HG03060 (cell line): ENCODE data around the gene IQUB.
"Not testable (repeated sequence)": the region's sequence is repeated elsewhere in the genome, so short reads cannot be mapped to it uniquely, and the experiment has no call there.

Source experiments
- ATAC-seq: cut with Tn5 transposase; IDR thresholded peaks from one replicate; pipeline ENCODE4 v1.9.1; 2021; ENCODE audit warnings: low read depth, moderate number of reproducible peaks; ENCODE audit not compliant: unreplicated experiment

Gene IQUB

DNA sequence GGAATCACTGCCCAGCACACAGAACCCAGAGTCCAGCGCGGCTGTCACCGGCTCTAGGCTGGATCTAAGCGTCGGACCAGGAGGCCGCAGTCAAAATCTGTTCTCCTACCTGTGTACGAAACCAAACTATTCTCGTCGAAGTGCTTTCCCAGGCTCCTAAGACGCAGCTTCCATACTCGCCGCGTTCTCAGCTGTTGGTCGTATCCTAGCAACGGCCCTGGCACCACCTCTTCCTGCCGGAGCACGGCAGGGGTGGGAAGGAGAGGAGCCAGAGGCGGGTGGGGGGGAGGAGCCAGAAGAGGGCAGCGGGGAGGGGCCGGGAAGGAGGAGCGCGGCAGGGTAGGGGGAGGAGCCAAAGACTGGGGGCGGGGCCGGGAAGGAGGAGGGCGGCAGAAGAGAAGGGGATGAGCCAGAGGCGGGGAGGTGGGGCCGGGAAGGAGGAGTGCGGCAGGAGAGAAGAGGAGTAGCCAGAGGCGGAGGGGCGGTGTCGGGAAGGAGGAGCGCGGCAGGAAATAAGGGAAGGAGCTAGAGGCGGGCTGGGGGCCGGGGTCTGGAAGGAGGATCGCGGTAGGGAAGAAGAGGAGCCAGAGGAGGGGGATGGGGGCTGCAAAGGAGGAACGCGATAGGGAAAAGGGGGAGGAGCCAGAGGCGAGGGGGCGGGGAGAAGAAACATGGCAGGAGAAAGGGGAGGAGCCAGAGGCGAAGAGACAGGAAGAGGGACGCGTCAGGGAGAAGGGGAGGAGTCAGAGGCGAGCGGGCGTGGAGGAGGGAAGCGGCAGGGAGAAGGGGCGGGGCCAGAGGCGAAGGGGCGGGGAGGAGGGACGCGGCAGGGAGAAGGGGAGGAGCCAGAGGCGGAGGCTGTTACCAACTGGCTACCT, at the start of gene IQUB:
TSS of gene IQUB (minus strand) at position 213 of the 878 bp plus-strand sequence. CDS start 22,255 bp downstream, outside the sequence.
- peak; percentile 47 for ATAC-seq

DNA sequence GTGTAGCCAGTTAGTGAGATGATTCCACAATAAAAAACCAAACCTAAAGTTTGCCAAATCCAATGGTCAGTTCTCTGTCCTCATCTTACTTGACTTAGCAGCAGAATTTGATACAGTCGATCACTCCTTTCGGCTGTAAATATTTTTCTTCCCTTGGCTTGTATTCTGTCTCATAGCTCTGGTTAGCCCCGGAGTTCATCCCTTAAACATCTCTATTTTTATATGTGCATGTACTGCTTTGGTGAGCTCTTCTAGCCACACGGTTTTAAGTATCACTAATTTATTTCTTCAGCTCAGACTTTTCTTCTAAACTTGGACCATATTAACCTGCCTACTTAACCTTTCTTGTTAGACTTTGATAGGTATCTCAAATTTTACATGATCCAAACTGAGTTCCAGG, 49.4 kb upstream of the IQUB start:
- ATAC-seq: no peak

DNA sequence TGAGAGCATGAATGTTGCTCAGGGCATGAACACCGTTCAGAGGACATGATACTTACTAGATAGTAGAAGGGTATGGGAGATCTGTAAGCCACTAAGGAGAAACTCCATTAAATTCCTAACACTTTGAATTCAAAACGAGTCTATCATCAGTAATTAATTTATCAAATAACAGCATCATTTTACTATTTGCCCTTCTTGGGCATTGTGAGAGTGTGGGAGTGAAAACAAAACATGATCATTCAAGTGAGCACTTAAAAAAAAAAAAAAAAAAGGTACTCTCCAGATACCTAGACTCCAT, 46.7 kb upstream of the IQUB start:
- no peak for ATAC-seq

DNA sequence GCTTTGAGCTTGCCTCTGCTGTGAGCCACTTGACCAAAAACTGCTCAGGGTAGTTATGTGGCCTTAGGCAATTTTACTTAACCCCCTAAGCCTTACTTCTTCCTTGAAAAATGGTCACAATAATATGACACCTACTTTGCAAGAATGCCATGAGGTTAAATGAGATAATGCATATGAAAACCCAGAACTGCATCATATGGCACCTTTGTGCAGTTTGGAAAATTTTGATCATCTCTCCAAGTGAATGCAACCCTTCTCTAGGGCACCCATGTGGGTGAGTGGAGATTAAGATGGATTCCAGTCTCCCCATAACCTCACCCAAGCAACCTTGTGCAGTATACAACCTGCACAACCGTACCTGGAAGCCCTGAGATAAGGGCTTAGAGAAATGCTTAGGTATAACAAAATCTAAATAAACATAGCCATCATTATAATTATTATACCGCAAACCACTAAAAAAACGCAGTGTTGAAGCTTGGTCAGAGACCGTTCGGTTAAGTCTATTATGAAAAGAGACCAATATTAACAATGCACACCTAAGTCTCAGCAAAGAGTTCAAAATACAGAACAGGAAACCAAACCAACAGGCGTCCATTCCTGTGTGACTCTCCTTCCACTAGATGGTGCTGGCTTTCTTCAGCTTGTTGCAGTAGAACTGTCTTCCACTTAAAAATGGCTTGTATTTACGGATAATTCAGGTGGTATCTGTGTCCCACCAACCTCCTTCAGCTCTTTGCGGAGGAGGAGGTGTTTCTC, 46.2 kb upstream of the IQUB start:
- ATAC-seq: no peak

DNA sequence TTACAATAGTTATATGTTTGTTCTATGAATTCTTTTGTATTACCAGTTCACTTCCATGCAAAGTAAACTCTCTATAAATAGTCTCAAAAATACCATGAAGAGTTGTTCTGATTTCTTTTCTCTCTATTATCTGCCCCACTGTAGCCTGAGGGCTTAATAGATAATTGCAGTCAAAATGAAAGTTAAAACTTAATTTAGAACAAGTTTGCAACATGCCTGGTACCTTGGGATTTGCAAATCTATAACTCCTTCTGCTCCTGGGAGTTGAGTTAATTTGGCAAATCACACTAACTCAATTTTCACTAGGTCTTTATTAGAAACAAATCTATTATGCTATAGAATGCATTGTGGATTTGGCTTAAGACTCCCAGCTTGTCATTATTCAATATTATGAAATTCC, 45.0 kb upstream of the IQUB start:
- ATAC-seq: no peak

DNA sequence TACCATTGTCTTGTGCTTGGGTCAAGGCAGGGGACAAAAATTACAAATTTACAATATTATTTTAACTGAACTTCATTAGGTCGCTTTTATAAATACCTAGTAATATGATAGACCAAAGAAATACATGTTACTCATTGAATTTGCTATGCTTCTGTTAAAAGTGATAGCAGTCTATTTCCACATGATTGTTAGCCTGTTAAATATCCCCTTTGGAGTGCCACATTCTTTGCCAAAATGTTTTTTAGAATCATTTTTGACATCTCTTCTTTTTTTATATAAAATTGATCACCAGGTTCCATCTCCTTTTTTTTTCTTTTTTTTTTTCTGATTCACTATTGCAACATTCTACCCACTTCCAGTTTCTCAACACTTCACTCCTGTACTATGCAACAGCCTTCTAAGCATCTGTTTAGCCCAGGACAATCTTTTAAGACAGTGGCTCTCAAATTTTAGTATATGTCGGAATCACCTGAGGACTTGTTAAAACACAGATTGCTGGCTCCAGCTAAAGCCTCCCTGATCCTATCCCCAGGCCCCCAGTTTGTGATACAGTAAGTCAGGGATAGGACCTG, 39.6 kb upstream of the IQUB start:
- no peak for ATAC-seq

DNA sequence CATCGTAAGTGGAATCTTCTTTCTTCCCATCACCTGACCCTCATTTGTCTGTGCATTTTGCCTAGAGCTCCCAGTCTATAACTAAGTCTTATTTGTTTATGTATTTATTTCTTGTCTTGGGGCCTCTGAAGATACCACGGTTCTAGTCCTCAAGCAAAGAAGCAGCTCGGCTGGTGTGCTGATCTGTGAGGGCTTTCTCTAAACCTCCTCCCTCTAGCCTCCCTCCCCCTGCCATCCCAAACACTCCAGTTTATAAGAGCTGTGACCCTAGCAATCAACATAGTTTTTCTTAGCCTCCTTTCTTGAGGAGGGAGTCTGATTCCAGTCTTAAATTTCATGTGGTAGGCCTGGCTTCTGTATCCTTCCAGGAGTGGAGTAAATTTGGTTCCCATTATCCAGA, 38.9 kb upstream of the IQUB start:
- no peak for ATAC-seq

DNA sequence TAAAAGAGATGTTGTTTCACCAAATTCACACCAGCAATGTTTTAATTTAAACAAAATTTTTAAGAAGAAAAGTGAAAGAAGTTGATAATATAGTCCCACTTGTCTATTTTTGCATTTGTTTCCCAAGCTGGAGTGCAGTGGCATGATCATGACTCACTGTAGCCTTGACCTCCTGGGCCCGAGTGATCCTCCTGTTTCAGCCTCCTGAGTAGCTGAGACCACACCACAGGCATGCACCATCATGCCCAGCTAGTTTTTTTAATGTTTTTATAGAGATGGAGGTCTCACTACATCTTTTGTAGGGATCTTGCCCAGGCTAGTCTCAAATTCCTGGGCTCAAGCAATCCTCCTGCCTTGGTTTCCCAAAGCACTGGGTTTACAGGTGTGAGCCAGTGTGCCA, 37.3 kb upstream of the IQUB start:
- no peak for ATAC-seq

DNA sequence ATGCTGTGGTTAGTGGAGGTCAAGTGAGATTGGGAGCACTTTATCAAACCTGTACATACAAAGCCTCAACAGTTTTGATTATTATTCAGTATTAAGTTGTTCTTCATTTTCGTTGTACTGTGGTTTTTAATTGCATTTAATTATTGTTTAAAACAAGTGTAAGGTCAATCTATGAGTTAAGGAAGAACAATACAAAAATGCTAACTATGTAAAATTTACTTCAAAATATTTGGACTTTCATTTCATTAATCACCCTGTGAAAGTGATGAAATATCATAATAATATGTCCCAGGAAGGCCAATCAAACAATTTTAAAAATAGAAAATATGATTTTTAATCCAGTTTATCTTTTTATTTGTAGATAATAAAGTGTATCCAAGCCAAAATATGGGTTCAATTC, 36.8 kb upstream of the IQUB start:
- no peak for ATAC-seq

DNA sequence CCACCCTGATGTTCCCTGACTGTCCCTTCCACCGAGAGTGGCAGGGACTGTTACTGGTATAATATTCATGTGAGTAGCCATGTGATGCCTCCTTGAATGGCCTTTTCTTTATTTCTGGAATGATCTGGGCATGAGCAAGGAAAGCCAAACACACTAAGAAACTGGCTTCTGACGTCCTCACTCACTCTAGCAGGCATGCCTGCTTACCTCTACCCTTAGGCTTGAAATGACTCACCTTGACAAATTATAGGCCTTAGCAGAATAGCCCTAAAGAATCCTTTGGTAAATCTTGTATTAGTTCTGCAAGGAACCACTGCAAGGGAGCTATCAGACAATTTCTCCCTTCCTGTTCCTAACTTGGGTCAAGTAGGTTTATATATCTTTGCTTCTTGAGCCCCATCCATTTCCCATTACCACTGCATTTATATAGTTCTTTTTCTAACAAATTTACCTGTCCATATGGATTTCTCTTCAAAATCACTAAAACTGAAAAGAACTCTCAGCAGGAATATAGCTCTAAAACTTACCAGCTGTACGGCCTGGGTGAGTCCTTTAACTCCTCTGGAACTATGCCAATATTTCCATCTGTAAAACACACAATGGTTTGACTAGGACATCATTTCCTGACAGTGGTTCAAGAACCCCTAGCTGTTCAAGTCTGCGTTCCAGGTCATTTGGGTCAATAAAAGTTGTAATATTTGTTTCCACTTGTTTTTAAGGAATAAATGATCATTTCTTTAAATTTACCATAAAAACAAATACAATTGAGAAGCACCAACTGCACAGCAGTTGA, 36.2 kb upstream of the IQUB start:
- no peak for ATAC-seq

DNA sequence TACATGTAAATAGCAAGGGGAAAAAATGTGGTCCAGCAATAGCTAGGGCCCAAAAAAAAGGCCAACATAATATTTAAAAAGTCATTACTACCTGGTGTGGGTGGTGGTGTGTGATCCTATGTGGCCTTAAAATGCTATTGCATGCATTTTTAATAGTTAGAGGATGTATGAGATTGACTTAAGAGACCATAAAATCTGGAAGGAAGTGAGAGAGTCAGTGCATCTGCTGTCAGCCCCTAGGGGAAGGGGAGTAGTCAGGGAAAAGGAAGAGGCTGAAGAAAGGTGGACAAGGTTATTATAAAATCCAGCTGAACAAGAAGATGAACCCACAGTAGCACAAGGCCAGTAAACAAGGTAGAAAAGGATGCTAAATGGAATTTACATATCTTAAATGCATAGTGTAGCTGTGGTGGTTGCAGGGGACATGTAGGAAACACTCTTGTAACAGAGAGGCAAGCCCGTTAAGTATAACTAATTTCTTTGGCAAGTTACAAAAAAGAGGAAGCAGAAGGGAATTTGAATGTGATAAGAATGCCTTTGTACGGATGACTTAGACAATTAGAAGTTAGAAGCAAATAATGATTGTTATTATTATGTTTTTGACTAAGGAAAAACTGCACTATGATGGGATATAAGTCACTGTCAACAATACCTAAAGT, 35.1 kb upstream of the IQUB start:
- ATAC-seq: no peak

DNA sequence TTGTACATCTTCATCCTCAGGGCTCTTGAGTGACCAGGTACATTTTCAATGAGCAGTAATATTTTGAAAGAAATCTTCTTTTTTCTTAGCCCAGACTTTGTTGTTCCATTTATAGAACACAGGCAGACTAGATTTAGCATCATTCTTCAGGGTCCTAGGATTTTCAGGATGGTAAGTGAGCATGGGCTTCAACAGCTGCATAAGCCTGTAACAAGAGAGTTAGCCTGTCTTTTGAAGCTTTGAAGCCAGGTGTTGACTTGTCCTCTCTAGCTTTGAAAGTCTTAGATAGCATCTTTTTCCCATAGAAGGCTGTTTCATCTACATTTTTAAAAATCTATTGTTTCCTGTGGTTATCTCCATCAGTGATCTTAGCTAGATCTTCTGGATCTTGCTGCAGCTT, 27.7 kb upstream of the IQUB start:
- ATAC-seq: no peak

DNA sequence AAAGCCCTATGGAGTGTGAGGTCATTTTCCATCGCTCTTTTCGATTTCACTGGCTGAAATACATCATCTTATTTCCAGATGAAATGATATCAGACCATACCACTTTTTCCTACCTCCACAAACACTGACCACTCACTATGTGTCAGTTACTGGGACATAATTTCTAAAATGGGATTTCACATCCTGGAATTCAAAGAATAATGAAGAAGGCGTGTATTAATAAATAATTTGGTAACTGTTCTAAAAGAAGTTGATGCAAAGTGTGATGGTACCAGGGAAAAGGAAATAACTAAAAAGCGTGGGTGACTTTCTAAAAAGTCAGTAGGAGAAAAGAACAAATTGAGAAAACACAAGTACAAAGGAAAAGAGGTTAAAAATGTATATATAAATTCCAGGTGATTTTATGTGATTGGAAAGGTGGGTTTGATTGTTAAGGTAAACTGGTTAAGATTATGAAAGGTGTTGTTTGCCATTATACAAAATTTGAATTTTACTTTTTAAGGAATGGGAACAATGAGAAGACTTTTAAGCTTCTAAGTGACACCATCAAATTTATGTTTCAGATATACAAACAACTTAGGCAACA, 24.0 kb upstream of the IQUB start:
- no peak for ATAC-seq

DNA sequence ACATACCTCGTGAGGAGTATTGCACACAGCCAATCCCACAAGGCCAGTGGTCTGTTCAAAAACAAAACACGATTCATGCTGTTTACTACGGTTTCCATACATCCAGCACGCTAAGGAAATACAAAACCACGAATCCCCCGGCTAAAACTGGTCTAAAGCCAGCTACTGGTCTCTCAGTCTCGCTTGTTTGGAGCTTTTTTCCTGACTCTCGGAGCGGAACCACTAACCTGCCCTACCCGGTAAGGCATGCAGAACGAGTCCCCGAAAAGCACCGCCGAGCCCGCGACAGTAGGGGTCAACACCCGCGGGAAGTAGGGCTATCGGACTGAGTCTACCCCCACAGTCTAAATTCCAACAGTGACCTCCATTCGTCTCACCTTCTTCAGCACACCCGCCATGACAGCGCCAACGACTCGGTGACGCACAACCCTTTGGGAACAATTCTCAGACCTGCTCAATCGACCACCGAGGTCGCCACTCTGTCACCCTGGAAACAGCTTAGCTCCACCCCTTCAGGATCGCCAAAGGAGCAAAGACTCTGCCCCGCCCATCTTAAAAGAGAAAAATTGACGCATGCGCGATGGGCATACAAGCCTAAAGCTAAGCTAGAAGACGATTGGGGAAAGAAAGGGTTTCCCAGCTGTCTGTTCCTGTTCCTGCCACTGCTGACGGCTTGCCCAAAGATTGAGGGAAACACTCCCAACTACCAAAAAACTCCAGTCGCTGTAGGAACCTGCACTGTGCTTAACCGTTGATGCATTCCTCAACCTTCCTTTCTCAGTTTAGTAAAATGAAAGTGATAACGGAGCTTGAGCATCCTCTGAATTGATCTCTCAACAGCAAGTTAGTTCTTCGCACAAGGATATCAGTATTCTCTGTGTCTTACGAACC, 23.2 kb upstream of the IQUB start, which contains the start of gene NDUFA5:
TSS of gene NDUFA5 (minus strand) at position 421 of the 891 bp plus-strand sequence. CDS start at position 398, 23 bp downstream.
- ATAC-seq: peak; percentile 94

DNA sequence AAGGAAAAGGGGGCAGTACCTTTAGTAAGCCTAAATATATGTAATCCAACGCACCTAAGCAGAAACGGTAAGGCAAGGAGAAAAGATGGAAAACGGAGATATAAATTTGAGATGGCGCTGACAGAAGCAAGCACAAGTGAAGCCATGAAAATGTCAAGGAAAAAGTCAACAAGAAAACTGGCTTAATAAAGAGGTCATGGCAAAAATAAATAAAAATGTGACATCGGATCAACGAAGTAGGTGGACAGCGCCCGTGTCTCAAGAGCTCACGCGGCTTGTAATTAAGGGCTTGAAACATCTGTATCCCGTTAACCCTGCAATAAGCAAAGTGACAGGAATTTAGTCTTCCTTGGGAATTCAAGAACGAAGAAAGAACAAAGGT, 22.6 kb upstream of the IQUB start:
- ATAC-seq: no peak

DNA sequence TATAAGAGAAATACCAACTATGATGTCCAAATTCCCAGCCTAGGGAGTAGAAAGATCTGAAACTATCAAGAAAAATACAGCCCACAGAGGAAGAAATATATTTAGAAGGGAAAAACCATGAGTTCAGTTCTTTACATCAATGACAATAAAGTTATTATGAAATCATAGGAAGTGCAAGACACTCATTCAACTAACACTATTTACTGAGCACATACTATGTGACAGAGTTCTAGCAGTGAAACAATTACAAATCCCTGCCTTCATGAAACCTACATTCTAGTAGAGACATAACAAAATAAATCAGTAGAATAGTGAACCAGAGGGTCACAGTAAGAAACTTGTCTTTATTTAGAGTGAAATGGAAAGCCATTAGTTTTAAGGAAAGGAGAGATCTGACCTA, 21.1 kb upstream of the IQUB start:
- no peak for ATAC-seq

DNA sequence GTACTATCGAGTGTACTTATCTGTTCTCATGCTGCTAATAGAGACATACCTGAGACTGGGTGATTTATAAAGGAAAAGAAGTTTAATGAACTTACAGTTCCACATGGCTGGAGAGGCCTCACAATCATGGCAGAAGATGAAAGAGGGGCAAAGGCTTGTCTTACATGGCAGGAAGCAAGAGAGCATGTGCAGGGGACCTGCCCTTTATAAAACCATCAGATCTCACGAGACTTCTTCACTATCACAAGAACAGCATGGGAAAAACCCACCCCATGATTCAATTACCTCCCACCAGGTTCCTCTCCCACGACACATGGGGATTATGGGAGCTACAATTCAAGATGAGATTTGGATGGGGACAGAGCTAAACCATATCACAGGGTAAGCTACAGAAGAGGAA, 18.8 kb upstream of the IQUB start:
- ATAC-seq: no peak

DNA sequence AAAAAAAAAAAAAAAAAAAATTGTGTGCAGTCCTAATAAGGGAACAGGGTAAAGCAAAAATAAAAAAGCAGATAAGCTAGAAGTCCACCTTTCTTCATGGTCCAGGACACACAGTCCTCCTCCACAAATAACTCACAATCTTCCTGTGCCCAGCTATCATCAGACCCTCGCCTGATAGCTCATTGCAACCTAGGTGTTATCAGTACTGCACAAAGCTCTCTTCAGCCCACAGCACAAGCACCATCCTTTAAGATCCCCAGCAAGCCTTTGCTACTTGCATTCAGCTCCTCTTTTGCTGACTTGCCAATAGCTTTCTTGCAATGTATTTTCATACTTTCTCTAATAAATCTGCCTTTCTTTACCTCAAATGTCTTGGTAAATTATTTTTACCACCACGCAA, 18.2 kb upstream of the IQUB start:
- ATAC-seq: no peak

DNA sequence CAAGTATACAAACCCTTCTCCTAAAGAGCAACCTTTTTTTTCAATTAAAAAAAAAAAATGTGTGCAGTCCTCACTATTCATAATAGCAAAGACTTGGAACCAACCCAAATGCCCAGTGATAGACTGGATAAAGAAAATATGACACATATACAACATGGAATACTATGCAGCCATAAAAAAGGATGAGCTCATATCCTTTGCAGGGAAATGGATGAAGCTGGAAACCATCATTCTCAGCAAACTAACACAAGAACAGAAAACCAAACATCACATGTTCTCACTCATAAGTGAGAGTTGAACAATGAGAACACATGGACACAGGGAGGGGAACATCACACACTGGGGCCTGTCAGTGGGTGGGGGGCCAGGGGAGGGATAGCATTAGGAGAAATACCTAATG, 17.7 kb upstream of the IQUB start:
- not testable (repeated sequence) for ATAC-seq
